ENCODE data around the gene PSMD2. TPM values are rescaled to one million over a fixed set of nuclear protein-coding genes. Genes with fewer than 3 reads are reported as not detected.

PSMD2 gene
- total RNA-seq, 1 experiment from 2014 or later = 164 TPM

DNA sequence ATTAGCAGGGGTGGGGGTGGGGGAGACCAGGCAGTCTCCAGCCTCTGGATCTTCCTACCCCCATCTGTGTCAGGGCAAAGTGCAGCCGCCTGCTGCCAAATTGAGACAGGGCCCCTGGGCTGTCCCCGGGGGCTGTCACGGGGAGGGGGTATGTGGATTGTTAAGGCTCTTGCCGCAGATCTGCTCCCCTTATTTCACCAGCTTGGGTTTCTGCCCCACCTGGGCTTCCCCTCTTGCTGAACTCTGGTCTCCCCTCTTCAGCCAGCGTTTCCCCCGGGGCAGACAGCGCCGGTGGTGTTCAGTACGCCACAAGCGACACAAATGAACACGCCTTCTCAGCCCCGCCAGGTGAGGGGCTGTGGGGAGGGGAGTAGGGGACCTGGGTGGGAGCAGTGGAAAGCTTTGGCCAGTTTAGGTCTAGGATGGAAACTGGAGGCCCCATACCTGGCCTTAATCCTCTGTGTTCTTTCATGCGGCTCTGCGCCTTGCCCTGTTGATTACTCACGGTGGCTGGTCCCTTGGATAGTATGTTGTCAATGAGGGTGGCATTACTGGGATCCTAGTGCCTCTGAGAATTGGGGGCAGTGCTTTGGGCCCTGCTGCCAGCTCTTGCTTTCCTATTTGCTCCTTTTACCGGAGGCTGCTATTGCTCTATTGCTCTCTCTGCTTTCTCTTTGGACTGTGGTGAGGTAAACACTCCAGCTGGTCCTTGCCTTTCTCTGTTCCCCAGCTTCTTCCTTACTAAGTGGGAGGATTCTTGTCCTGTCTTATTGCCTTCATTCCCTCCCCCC lies 17.0 kb downstream of the PSMD2 start:
- DNase-seq (ENCODE audit: extremely low read depth, low read depth) = no peak

DNA sequence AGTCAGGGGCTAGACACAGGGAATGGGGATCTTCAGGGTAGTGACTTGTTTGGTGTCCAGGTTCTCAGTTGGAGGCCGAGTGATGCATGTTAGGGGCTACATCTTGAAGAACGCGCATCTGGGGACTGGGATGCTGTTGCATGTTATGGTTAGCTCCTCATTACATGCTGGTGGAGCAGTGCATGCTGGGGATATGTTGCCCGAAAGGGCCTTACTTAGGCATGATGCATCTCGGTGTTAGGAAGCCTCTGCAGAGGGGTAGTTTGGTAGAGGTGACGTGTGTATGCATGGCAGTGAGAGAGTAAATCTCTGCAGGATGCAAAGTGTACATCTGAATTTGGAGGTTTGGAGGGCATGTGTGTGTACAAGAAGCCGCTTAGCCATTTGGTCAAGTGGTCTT lies 17.8 kb downstream of the PSMD2 start:
- DNase-seq (ENCODE audit: extremely low read depth, low read depth) = no peak

- DNase-seq (ENCODE audit: extremely low read depth, low read depth) = no peak
These were observed 18.2 kb downstream of the PSMD2 start for GRCh38 chr3:184317201-184317600.

DNA sequence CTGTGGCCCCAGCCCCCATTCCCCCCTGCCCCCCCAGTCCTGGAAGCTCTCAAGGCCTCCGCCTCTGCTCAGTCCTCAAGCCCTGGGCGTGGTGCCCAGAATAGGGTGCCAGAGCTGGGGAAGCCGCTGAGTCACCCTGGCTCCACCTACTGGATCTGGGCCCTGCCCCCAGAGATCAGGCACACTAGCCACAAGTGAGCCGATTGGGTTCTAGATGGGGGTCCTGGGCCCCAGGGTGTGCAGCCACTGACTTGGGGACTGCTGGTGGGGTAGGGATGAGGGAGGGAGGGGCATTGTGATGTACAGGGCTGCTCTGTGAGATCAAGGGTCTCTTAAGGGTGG lies 21.0 kb downstream of the PSMD2 start:
- DNase-seq (ENCODE audit: extremely low read depth, low read depth) = peak; percentile 89

DNA sequence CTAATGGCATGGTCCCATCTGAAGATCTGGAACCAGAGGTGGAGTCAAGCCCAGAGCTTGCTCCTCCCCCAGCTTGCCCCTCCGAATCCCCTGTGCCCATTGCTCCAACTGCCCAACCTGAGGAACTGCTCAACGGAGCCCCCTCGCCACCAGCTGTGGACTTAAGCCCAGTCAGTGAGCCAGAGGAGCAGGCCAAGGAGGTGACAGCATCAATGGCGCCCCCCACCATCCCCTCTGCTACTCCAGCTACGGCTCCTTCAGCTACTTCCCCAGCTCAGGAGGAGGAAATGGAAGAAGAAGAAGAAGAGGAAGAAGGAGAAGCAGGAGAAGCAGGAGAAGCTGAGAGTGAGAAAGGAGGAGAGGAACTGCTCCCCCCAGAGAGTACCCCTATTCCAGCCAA lies 22.6 kb downstream of the PSMD2 start:
- no peak for DNase-seq (ENCODE audit: extremely low read depth, low read depth)

GRCh38 chr3:184322731-184323487 lies 23.9 kb downstream of the PSMD2 start:
- no peak for DNase-seq (ENCODE audit: extremely low read depth, low read depth)

GRCh38 chr3:184323696-184324095 lies 24.7 kb downstream of the PSMD2 start:
- DNase-seq (ENCODE audit: extremely low read depth, low read depth) = no peak

GRCh38 chr3:184325269-184325668 lies 26.2 kb downstream of the PSMD2 start:
- no peak for DNase-seq (ENCODE audit: extremely low read depth, low read depth)

- DNase-seq (ENCODE audit: extremely low read depth, low read depth) = no peak
These were observed 26.8 kb downstream of the PSMD2 start for GRCh38 chr3:184325715-184326369.

- no peak for DNase-seq (ENCODE audit: extremely low read depth, low read depth)
These were observed 28.1 kb downstream of the PSMD2 start for GRCh38 chr3:184327171-184327570.

DNA sequence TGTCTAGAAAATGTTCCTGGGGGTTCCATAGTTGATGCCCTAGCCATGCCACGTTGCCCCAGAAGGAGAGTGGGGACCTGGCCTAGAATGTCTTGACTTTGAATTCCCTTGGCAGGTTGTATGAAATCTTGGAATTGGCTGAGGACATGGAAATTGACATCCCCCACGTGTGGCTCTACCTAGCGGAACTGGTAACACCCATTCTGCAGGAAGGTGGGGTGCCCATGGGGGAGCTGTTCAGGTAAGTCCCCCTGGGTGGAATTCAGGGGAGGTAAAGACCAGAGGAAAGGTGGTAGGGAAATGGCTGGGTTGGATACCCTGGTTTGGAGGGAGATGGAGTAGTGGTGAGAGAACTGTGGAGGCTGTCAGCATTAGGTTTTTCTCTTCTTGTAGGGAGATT lies 29.5 kb downstream of the PSMD2 start:
- no peak for DNase-seq (ENCODE audit: extremely low read depth, low read depth)

GRCh38 chr3:184332370-184333090 lies 33.5 kb downstream of the PSMD2 start:
- DNase-seq (ENCODE audit: extremely low read depth, low read depth) = no peak

- DNase-seq (ENCODE audit: extremely low read depth, low read depth) = no peak
These were observed 34.1 kb downstream of the PSMD2 start for GRCh38 chr3:184333190-184333589.

DNA sequence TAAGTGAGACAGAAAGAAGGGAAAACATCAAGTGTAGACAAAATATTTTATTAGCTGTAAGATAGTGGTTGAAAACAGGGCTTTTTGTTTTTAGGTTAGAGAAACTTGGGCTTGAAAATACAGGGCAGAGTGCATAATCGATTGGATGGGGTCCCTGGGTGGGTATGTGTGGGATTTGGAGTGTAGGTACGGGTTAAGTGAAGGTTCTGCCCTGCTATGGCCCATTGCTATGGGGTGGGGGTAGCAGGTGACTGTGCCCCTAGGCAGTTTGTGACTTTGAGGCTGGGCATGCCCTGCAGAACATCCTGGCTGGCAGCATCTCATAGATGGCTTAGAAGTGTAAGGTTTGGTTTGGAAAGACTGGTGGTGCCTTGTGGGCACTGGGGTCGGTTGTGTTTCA lies 34.7 kb downstream of the PSMD2 start:
- DNase-seq (ENCODE audit: extremely low read depth, low read depth) = no peak

DNA sequence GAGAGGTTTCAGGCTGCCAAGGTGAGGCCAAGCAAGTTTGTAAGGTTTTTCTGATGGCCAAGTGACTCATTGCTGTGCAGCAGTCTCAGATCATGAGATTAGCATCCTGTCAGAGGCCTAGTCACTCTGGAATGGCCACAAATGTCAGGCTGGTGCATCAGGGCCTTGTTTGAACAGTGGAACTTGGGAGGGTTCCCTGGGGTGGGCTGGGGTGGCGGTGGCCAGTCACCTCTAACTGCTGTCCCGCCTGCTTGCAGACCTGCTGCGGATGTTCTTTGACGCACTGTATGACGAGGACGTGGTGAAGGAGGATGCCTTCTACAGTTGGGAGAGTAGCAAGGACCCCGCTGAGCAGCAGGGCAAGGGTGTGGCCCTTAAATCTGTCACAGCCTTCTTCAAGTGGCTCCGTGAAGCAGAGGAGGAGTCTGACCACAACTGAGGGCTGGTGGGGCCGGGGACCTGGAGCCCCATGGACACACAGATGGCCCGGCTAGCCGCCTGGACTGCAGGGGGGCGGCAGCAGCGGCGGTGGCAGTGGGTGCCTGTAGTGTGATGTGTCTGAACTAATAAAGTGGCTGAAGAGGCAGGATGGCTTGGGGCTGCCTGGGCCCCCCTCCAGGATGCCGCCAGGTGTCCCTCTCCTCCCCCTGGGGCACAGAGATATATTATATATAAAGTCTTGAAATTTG lies 35.6 kb downstream of the PSMD2 start:
- no peak for DNase-seq (ENCODE audit: extremely low read depth, low read depth)

GRCh38 chr3:184335291-184335660 lies 36.2 kb downstream of the PSMD2 start:
- DNase-seq (ENCODE audit: extremely low read depth, low read depth) = no peak

DNA sequence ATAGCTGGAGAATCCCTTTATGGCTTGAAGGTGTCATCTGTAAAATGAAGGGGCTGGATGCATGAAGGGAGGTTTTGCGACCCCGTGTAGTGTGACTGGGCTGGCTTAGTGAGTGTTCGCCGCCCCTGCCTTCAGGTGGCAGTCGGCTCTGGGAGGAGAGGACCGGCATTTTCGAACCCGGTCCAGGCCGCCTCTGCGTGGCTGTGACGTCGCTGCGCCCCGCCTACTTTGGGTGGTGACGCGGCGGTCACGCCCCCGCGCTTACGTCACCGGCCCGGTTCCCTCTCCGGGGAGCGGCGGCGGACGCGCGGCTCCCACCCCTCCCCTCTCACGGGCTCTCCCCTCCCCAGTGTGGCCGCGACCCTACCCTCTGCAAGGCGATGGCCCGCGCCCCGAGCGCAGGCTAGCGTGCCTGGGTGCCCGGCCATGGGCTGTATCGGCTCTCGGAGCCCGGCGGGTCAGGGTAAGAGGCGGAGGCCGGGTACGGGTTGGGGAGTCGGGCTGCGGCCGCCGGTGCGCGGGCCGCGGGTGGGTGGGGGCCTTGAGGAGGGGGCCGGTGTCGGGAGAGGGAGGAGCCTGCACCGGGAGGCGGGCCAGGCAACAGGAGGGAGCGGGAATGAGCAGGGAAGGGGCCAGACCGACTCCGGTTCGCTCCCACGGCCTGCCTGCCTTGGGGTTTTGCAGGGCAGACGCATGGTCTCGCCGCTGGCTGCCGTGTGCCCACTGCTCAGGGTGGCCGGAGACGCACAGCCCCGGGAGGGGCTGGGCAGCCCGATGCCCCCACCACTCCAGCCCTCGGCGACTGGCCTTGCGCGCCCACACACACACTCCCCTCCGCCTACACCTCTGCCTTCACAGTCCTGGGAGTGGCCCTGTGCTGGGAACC lies 36.9 kb downstream of the PSMD2 start:
- peak; percentile 50 for DNase-seq (ENCODE audit: extremely low read depth, low read depth)

DNA sequence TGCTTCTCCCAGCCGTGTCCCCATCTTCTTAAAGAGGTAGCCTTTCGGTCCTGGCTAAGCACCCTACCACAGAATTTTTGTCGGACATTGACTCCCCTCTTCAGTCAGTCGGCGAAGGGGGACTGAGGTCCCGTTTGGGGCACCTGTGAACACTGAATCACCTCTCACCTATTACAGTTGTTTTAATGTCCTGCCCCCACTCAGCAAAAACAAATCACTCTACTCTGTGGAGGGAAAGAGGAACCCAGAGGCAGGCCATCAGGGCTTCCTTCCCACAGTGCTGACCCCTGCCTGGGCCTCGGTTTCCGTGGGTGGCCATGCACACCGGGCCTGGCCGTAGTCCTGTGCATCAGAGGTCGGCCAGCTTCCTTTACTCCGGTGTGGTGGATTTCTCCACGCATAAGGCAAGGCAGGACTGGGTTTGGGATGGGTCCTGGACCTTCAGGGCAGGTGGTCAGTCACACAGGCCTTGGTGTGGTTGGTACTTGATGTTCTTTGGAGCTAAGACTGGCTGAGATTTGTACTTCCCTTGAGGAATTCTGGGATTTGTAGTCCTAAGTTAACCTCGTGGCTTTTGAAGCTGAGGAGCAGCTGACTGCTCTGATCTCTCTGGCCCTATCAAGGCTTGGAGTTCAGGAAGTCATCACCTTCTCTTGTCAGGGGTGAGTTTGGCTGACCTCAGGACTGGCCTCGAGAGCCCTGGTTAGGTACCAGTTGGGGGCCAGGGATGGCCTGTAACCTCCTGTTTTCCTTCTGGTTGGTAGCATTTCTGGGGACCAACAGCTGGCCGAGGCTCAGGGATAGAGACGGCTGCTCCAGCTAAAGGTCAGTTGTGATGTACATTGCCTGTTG lies 37.7 kb downstream of the PSMD2 start:
- DNase-seq (ENCODE audit: extremely low read depth, low read depth) = no peak

DNA sequence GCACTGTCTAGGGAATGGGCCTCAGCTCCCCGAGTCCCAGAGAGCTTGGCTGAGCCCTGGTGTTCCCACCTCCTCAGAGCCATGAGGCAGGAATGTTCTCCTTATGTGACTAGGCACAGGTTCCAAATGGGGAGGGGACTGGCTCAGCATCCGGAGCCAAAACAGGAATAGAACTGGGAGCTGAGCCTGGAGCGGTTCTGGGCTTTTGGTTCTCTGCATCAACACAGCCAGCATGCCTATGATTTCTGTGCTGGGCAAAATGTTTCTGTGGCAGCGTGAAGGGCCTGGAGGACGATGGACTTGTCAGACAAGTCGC lies 38.3 kb downstream of the PSMD2 start, which contains the start of gene FAM131A:
Gene FAM131A, plus strand, starts transcription at position 202 of the 316 bp plus-strand sequence. Its CDS starts 31 bp downstream, at position 233.
- no peak for DNase-seq (ENCODE audit: extremely low read depth, low read depth)
